GM19467 (cell line): ENCODE results near the gene MAP3K5.
"Not testable (repeated sequence)": the region's sequence is repeated elsewhere in the genome, so short reads cannot be mapped to it uniquely, and the experiment has no call there.

Experiments used
- ATAC-seq: cut with Tn5 transposase; IDR thresholded peaks from one replicate; pipeline ENCODE4 v1.9.1; 2021; ENCODE audit warnings: mild to moderate bottlenecking, moderate library complexity; ENCODE audit not compliant: unreplicated experiment

Gene MAP3K5

GRCh38 chr6:136586295-136586694, 206.0 kb downstream of the MAP3K5 start:
- ATAC-seq: no peak

- not testable (repeated sequence) for ATAC-seq
These were observed 206.8 kb downstream of the MAP3K5 start for GRCh38 chr6:136585523-136585922.

GRCh38 chr6:136584290-136584689, 208.0 kb downstream of the MAP3K5 start:
- ATAC-seq: not testable (repeated sequence)

GRCh38 chr6:136582711-136583471, 209.4 kb downstream of the MAP3K5 start:
- ATAC-seq: no peak

DNA sequence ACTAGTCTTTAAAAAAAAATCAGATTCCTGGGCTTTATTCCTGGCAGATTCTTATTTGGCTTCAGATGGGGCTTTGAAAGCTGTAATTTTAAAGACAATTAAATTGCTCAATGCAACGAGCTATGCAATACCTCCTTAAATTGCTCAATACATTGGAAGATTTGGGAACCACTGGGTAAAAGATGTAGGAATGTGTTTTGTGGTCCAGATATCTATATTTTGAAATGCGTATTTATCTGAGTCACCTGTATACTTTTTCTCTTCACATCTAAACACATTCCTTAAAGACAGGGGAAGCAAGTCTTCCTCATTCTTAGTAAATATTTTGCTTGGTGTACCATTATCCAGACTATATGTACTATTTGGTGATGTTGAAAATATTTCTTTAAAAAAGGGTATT, 212.5 kb downstream of the MAP3K5 start:
- no peak for ATAC-seq

- no peak for ATAC-seq
These were observed 215.5 kb downstream of the MAP3K5 start for GRCh38 chr6:136576821-136577220.

- no peak for ATAC-seq
These were observed 220.8 kb downstream of the MAP3K5 start for GRCh38 chr6:136571496-136571895.

DNA sequence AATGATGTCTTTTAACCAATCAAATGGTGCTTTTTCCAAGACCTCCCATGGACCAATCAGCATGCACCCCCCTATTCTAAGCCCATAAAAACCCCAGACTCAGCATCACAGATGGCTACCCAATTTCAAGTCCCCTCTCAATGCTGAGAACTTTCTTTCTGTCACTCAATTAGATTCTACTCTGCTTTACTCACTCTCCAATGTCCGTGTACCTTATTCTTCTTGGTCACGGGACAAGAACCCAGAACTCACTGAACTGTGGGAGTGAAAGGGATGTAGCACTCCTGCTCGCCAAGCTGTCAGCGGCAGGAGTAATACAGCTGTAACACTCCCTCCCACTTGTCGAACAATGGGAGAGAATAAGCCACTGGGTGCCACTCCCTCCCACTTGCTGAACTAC, 221.2 kb downstream of the MAP3K5 start:
- no peak for ATAC-seq

GRCh38 chr6:136568129-136568528, 224.1 kb downstream of the MAP3K5 start:
- no peak for ATAC-seq

GRCh38 chr6:136567688-136568087, 224.6 kb downstream of the MAP3K5 start:
- ATAC-seq: no peak

GRCh38 chr6:136566851-136567250, 225.4 kb downstream of the MAP3K5 start:
- ATAC-seq: no peak

DNA sequence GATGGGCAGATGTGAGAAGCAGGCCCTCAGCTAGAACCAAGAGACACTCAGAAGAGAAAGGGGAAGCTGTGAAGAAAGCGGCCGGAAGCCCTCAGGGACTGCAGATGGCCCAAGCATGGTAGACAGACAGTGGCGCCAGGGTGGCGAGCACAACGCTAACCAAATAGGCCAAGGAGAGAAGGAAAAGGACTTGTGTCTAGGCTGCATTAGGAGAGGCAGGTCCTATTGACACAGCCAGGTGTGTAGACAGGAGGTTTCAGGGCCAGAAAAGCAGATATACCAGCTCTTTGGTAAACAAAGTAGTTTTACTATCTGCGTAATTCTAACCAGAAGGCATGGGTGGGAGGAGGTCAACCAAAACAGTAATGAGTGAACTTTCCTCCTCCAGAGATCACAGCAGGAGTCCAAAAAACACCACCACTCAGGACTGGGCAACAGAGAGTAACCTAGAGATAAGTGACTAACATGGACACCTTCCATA, 226.2 kb downstream of the MAP3K5 start:
- ATAC-seq: peak; percentile 55

DNA sequence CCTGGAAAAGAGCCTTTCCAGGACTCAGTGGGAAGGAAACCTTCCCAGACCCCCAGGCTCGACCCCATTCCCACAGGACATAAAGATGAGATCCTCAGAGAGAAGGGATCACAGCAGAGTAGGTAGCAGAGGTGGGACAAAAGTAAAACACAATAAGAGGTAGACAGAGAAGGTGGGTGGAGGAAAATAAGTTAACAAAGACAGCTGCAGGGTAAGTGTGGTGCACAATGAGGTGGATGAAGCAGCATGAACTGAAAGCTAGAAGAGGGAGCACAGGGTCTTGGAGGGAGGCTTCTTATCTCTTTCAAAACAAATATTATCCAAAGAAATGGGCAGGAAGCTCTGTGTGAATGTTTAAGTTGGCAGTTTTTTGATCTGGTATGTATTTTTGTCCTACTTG, 228.1 kb downstream of the MAP3K5 start:
- no peak for ATAC-seq

DNA sequence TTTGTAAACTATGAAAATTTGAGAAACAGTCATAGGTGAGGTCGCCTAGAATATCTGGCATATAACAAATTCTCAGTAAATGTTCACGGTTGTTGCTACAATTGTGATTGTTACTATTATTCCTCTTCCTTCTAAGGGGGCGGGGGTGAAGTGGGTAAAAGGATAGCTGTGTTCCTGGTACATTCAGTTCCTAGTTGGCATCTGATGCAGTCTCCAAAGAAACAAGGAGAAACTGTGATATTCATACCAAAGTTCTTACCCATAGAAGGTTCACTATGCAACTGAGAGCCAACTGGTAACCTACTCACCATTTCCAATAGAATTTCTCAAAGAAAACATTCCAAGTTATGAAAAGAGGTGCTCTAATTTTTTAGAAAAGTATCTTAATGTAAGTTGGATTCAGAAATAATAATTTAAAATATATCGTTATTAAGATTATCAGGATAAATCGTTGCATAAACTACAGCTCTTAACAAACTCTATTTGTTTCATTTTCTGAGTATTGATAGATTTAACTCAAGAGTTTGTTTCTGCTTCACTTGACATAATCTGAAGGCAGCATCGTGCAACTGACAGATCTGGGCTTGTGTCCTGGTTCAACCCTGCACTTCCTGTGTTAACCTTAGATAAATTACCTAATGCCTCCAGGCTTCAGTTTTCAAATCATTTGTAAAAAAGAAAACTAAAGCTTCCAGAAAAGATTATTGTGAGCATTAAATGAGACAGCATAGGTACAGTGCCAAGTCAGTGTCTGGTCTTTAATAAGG, 228.7 kb downstream of the MAP3K5 start:
- ATAC-seq: no peak

- ATAC-seq: no peak
These were observed 230.1 kb downstream of the MAP3K5 start for GRCh38 chr6:136562211-136562610.

DNA sequence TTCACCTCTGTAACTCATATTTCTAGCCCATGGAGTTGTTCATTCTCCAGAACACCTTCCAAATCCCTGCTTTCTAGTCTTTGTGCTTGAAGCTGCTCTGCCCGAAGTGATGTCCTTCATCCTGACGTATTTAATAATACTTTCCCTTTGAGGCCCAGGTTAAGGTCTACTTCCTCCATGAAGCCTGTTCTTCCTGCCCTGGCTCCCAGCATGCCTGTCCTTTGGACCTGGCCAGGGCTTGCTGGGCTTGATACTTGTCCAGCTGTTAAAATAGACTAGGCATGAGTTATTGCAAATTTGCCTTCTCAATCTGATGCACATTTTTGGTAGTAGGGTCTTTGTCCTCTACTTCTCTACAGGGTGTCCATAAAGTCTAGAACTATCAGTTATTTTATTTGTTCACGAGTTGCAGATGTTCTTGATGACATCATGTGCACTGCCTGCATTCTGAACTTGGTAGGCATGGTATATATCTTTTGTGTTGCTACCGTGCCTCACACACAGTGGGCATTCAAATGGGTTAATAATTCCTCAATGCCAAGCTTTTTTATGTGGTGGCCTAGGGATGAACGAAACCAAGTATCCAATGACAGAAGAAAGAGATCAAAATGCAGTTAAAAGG, 239.0 kb downstream of the MAP3K5 start:
- ATAC-seq: no peak

DNA sequence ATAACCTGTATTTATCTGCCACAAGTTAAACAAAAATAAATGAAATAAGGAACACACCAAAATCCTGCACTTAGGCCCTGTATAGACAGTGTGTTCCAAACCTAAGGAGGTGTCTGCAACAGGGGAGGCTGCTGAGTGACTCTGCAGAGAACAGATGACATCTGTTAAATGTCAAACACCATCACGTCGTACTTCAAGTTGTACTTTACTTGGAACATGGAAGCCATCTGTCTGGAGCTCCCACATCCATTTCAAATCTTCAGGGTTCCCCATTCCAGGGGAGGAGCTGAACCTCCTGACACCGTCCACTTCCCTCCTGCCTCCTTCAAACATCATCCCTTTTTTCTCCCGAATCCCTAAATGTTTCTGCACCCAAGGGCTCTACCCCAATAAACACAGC, 240.2 kb downstream of the MAP3K5 start:
- no peak for ATAC-seq

GRCh38 chr6:136551103-136551502, 241.2 kb downstream of the MAP3K5 start:
- no peak for ATAC-seq

DNA sequence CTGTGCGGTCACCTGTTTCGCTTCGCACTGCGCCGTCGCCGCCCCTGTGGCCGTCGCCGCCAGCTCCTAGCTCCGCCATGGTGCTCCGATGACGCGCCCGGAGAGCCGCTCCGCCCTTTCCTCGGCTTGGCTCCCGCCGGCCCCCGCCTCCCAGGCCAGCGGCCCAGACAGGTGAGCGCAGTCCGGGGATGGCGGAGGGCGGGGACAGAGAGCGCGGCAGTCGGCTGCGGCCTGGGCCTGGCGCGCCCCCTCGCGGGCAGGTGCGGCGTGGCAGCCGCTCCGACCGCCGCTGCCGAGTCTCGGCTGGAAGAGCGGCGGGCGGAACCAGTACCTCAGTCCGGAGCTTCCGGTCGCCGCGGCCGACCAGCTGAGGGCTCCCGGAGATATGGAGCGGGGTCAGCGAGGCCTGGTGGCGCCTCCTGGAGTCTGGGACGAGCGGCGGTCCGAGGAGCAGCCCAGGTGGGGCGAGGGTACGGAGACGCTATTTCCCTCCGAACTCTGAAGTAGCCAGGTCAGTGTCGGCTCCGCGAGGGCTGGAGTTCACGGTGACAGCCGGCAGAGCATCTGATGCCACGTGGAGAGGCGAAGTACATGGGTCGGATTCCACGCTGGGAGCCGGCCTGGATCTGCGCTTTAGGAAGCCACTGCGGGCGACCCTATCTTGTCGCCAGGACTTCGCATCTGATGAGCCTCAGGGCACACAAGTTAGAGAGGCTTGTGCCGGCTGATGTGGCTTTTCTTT, 241.8 kb downstream of the MAP3K5 start, which contains the start of gene MAP7:
TSS of gene MAP7 (minus strand) at position 93 of the 742 bp plus-strand sequence. CDS start at position 79, 14 bp downstream.
- peak; percentile 53 for ATAC-seq

DNA sequence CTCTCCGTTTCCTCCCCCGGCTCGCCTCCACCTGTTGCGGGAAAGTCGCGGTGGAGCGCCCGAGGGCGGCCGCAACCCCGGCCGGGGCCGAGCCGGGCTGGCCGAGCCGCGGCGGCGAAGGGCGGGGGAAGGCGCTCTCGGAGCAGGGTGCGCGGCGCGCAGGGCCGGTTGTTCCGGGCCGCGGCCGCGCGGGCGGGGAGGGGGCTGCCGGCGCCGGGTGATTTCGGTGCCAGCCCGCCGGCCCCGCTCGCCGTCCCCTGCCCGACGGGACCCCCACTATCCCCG, 242.3 kb downstream of the MAP3K5 start:
- ATAC-seq: peak; percentile 63
